ENCODE data around the gene TNFRSF6B. TPM values are rescaled to one million over a fixed set of nuclear protein-coding genes. Genes with fewer than 3 reads are reported as not detected.

TNFRSF6B gene
- total RNA-seq, 1 donor: not detected

- Histone ChIP-seq H3K9me3 (ENCODE audit: low read depth, low read length) (no peaks in the 10 kb centered on the region), H3K4me1 (ENCODE audit: insufficient read depth, low read length) (peaks cover 33% of the 10 kb centered on the region), H3K4me3 (ENCODE audit: low read length) (no peak overlapping the region), H3K27me3 (ENCODE audit: insufficient read depth, low read length) (no peaks in the 10 kb centered on the region)
These were observed 8.0 kb upstream of the TNFRSF6B start for GRCh38 chr20:63688228-63689045.

GRCh38 chr20:63689046-63690002, 7.1 kb upstream of the TNFRSF6B start:
- Histone ChIP-seq H3K4me3 (ENCODE audit: low read length) (no peak overlapping the region), H3K4me1 (ENCODE audit: insufficient read depth, low read length) (peaks cover 33% of the 10 kb centered on the region), H3K9me3 (ENCODE audit: low read depth, low read length) (no peaks in the 10 kb centered on the region), H3K27me3 (ENCODE audit: insufficient read depth, low read length) (no peaks in the 10 kb centered on the region)

- Histone ChIP-seq H3K9me3 (ENCODE audit: low read depth, low read length) (no peaks in the 10 kb centered on the region), H3K27me3 (ENCODE audit: insufficient read depth, low read length) (no peaks in the 10 kb centered on the region), H3K4me1 (ENCODE audit: insufficient read depth, low read length) (peaks cover 28% of the 10 kb centered on the region), H3K4me3 (ENCODE audit: low read length) (no peak overlapping the region)
These were observed 6.2 kb upstream of the TNFRSF6B start for GRCh38 chr20:63690003-63690897.

GRCh38 chr20:63690898-63691710, 5.3 kb upstream of the TNFRSF6B start:
- H3K4me3 ChIP-seq (ENCODE audit: low read length): no peak overlapping the region
- H3K4me1 ChIP-seq (ENCODE audit: insufficient read depth, low read length): peaks cover 24% of the 10 kb centered on the region
- H3K27me3 ChIP-seq (ENCODE audit: insufficient read depth, low read length): no peaks in the 10 kb centered on the region
- H3K9me3 ChIP-seq (ENCODE audit: low read depth, low read length): no peaks in the 10 kb centered on the region

- Histone ChIP-seq H3K4me1 (ENCODE audit: insufficient read depth, low read length) (peaks cover 22% of the 10 kb centered on the region), H3K27me3 (ENCODE audit: insufficient read depth, low read length) (no peaks in the 10 kb centered on the region), H3K9me3 (ENCODE audit: low read depth, low read length) (no peaks in the 10 kb centered on the region), H3K4me3 (ENCODE audit: low read length) (no peak overlapping the region)
These were observed 4.6 kb upstream of the TNFRSF6B start for GRCh38 chr20:63691711-63692435.

- peaks cover 22% of the 10 kb centered on the region for H3K4me1 ChIP-seq (ENCODE audit: insufficient read depth, low read length)
- no peak overlapping the region for H3K4me3 ChIP-seq (ENCODE audit: low read length)
- H3K9me3 ChIP-seq (ENCODE audit: low read depth, low read length): no peaks in the 10 kb centered on the region
- H3K27me3 ChIP-seq (ENCODE audit: insufficient read depth, low read length): no peaks in the 10 kb centered on the region
These were observed 3.9 kb upstream of the TNFRSF6B start for GRCh38 chr20:63692436-63693082.

- Histone ChIP-seq H3K9me3 (ENCODE audit: low read depth, low read length) (no peaks in the 10 kb centered on the region), H3K4me1 (ENCODE audit: insufficient read depth, low read length) (peaks cover 18% of the 10 kb centered on the region), H3K4me3 (ENCODE audit: low read length) (no peak overlapping the region), H3K27me3 (ENCODE audit: insufficient read depth, low read length) (no peaks in the 10 kb centered on the region)
These were observed 3.2 kb upstream of the TNFRSF6B start for GRCh38 chr20:63693083-63693732.

GRCh38 chr20:63693733-63694583, 2.5 kb upstream of the TNFRSF6B start:
- no peaks in the 10 kb centered on the region for H3K9me3 ChIP-seq (ENCODE audit: low read depth, low read length)

GRCh38 chr20:63694584-63695423, 1.6 kb upstream of the TNFRSF6B start:
- Histone ChIP-seq H3K4me3 (ENCODE audit: low read length) (no peak overlapping the region), H3K4me1 (ENCODE audit: insufficient read depth, low read length) (peaks cover 18% of the 10 kb centered on the region), H3K27me3 (ENCODE audit: insufficient read depth, low read length) (no peaks in the 10 kb centered on the region), H3K9me3 (ENCODE audit: low read depth, low read length) (no peaks in the 10 kb centered on the region)

More at GRCh38 chr20:63693733-63694583, 2.5 kb upstream of the TNFRSF6B start:
- Histone ChIP-seq H3K4me3 (ENCODE audit: low read length) (no peak overlapping the region), H3K4me1 (ENCODE audit: insufficient read depth, low read length) (peaks cover 18% of the 10 kb centered on the region), H3K27me3 (ENCODE audit: insufficient read depth, low read length) (no peaks in the 10 kb centered on the region)

- Histone ChIP-seq H3K4me1 (ENCODE audit: insufficient read depth, low read length) (peaks cover 18% of the 10 kb centered on the region), H3K9me3 (ENCODE audit: low read depth, low read length) (no peaks in the 10 kb centered on the region), H3K27me3 (ENCODE audit: insufficient read depth, low read length) (no peaks in the 10 kb centered on the region), H3K4me3 (ENCODE audit: low read length) (no peak overlapping the region)
These were observed 787 bp upstream of the TNFRSF6B start for GRCh38 chr20:63695424-63696305.

- Histone ChIP-seq H3K4me3 (ENCODE audit: low read length) (no peak overlapping the region), H3K27me3 (ENCODE audit: insufficient read depth, low read length) (no peaks in the 10 kb centered on the region), H3K9me3 (ENCODE audit: low read depth, low read length) (no peaks in the 10 kb centered on the region), H3K4me1 (ENCODE audit: insufficient read depth, low read length) (peaks cover 18% of the 10 kb centered on the region)
These were observed 185 bp upstream of the TNFRSF6B start for GRCh38 chr20:63696306-63696627.
